Activated naive CD8-positive, alpha-beta T cell treated with anti-CD3 and anti-CD28 coated beads, Interleukin-2, amount 10 ng/mL, durations not matched to agents 7 days and 5 days (primary cell): ENCODE results near the gene KCTD2. TPM values are rescaled to one million over a fixed set of nuclear protein-coding genes. Genes with fewer than 3 reads are reported as not detected.

Experiments used
- ATAC-seq: fragments of 150-1000 bp; cut with Tn5 transposase; one replicate; pipeline ENCODE4 v1.10.0; 2021; ENCODE audit warnings: low read depth, moderate library complexity
- POLR2A ChIA-PET: fragments of 350-600 bp; sonication (Branson Sonifier 250); formaldehyde crosslinking; loops from one replicate; lab custom pipeline; 2021; ENCODE audit warnings: antibody characterized with exemption; lab: Charles Lee
- DNase-seq: peaks from one replicate; pipeline ENCODE4 v3.0.0; 2021
- H3K27ac Mint-ChIP-seq: one replicate; pipeline ENCODE4 v1.8.0; 2022; ENCODE audit warnings: mild to moderate bottlenecking, mixed read lengths
- H3K27me3 Mint-ChIP-seq: one replicate; pipeline ENCODE4 v1.8.0; 2022; ENCODE audit warnings: mild to moderate bottlenecking, moderate library complexity, mixed read lengths
- H3K36me3 Mint-ChIP-seq: one replicate; pipeline ENCODE4 v1.8.0; 2021; ENCODE audit warnings: mild to moderate bottlenecking, mixed read lengths
- H3K4me1 Mint-ChIP-seq: one replicate; pipeline ENCODE4 v1.8.0; 2021; ENCODE audit warnings: mixed read lengths
- H3K4me3 Mint-ChIP-seq: one replicate; pipeline ENCODE4 v1.8.0; 2022; ENCODE audit warnings: mild to moderate bottlenecking, moderate library complexity, mixed read lengths
- H3K9me3 Mint-ChIP-seq: one replicate; pipeline ENCODE4 v1.8.0; 2021; ENCODE audit warnings: mixed read lengths
- total RNA-seq, 2 experiments: library from RNA; stranded (reverse); gene quantifications; one replicate each; pipeline ENCODE4 v1.2.3, GENCODE V29; 2021

KCTD2 gene
- total RNA-seq, 2 experiments from 2014 or later: 20.4 to 22.4 TPM

- peaks cover 9% of the 10 kb centered on the region for H3K36me3 Mint-ChIP-seq
Measured at GRCh38 chr17:75108193-75108592, 61.2 kb downstream of the KCTD2 start.

GRCh38 chr17:75109046-75109406, 62.0 kb downstream of the KCTD2 start:
- ATAC-seq (peak; percentile 16), DNase-seq (peak; percentile 56)
- peak overlapping the region; percentile 61 for H3K27ac Mint-ChIP-seq
- H3K36me3 Mint-ChIP-seq: peaks cover 10% of the 10 kb centered on the region
- H3K27me3 Mint-ChIP-seq: no peaks in the 10 kb centered on the region
- peaks cover 25% of the 10 kb centered on the region for H3K4me1 Mint-ChIP-seq
- no peaks in the 10 kb centered on the region for H3K9me3 Mint-ChIP-seq
- H3K4me3 Mint-ChIP-seq: peak overlapping the region; percentile 95
- POLR2A ChIA-PET: interaction anchor here (0.7 to 7.1 kb wide), 14 partner anchors 18 to 162 kb away, joined by 3 to 45 read pairs (median 5); partner anchors contain the start of genes GGA3, HID1, JPT1 and MIF4GD

More at GRCh38 chr17:75108193-75108592, 61.2 kb downstream of the KCTD2 start:
- peaks cover 24% of the 10 kb centered on the region for H3K4me1 Mint-ChIP-seq
- H3K27me3 Mint-ChIP-seq: no peaks in the 10 kb centered on the region
- DNase-seq (no peak), ATAC-seq (no peak)
- no peak overlapping the region for H3K27ac Mint-ChIP-seq
- POLR2A ChIA-PET: no interaction called here
- peak overlapping the region; percentile 52 for H3K4me3 Mint-ChIP-seq
- no peaks in the 10 kb centered on the region for H3K9me3 Mint-ChIP-seq

- Mint-ChIP-seq H3K27ac (peak within 1 kb of the TSS; percentile 86), H3K4me1 (peaks cover 29% of the 10 kb centered on the region), H3K4me3 (peak within 1 kb of the TSS; percentile 95), H3K36me3 (peaks cover 13% of the 10 kb centered on the region), H3K27me3 (no peaks in the 10 kb centered on the region), H3K9me3 (no peaks in the 10 kb centered on the region)
- POLR2A ChIA-PET: interaction anchor here (0.7 to 7.1 kb wide), 17 partner anchors 12 to 161 kb away, joined by 3 to 45 read pairs (median 4); partner anchors contain the start of genes CDR2L, GGA3, HID1 and JPT1
- ATAC-seq (peak; percentile 79), DNase-seq (peak; percentile 94)
Measured at GRCh38 chr17:75109407-75110233, 62.6 kb downstream of the KCTD2 start, which contains the start of gene ARMC7. TSS of gene ARMC7 (plus strand) at chr17:75109969. CDS start at chr17:75110289, 320 bp downstream.

- Mint-ChIP-seq H3K27ac (peak overlapping the region; percentile 73), H3K4me3 (peak overlapping the region; percentile 95), H3K9me3 (no peaks in the 10 kb centered on the region), H3K36me3 (peaks cover 17% of the 10 kb centered on the region), H3K27me3 (no peaks in the 10 kb centered on the region), H3K4me1 (peaks cover 33% of the 10 kb centered on the region)
- POLR2A ChIA-PET: interaction anchor here (0.6 to 7.1 kb wide), 26 partner anchors 9 to 332 kb away, joined by 3 to 45 read pairs (median 5); partner anchors contain the start of genes CDR2L, GGA3, HID1 and JPT1
- ATAC-seq (no peak), DNase-seq (peak; percentile 47)
Measured at GRCh38 chr17:75110234-75110937, 63.4 kb downstream of the KCTD2 start.

GRCh38 chr17:75111777-75112335, 64.8 kb downstream of the KCTD2 start:
- peaks cover 30% of the 10 kb centered on the region for H3K4me1 Mint-ChIP-seq
- no peaks in the 10 kb centered on the region for H3K27me3 Mint-ChIP-seq
- DNase-seq (no peak), ATAC-seq (no peak)
- H3K27ac Mint-ChIP-seq: peak overlapping the region; percentile 2
- H3K4me3 Mint-ChIP-seq: peak overlapping the region; percentile 95
- H3K36me3 Mint-ChIP-seq: peaks cover 17% of the 10 kb centered on the region
- POLR2A ChIA-PET: interaction anchor here (1.1 to 7.1 kb wide), 5 partner anchors 20 to 152 kb away, joined by 4 to 45 read pairs (median 7); partner anchors contain the start of gene NT5C
- H3K9me3 Mint-ChIP-seq: no peaks in the 10 kb centered on the region

GRCh38 chr17:75113798-75114551, 67.0 kb downstream of the KCTD2 start:
- Mint-ChIP-seq H3K4me1 (peaks cover 27% of the 10 kb centered on the region), H3K36me3 (peaks cover 18% of the 10 kb centered on the region), H3K4me3 (peak overlapping the region; percentile 90), H3K27ac (peak overlapping the region; percentile 94), H3K27me3 (no peaks in the 10 kb centered on the region), H3K9me3 (no peaks in the 10 kb centered on the region)
- DNase-seq (peak; percentile 82), ATAC-seq (peak; percentile 69)
- POLR2A ChIA-PET: interaction anchor here (0.6 to 7.1 kb wide), 23 partner anchors 10 to 176 kb away, joined by 3 to 45 read pairs (median 6); partner anchors contain the start of genes GGA3, JPT1, MIF4GD and MRPL58

- H3K4me3 Mint-ChIP-seq: peak overlapping the region; percentile 90
- H3K27me3 Mint-ChIP-seq: no peaks in the 10 kb centered on the region
- no peaks in the 10 kb centered on the region for H3K9me3 Mint-ChIP-seq
- peaks cover 20% of the 10 kb centered on the region for H3K36me3 Mint-ChIP-seq
- POLR2A ChIA-PET: interaction anchor here (0.7 to 7.1 kb wide), 21 partner anchors 9 to 175 kb away, joined by 3 to 45 read pairs (median 6); partner anchors contain the start of genes GGA3, JPT1, MRPL58 and MRPS7
- DNase-seq (no peak), ATAC-seq (no peak)
- H3K27ac Mint-ChIP-seq: peak overlapping the region; percentile 94
- H3K4me1 Mint-ChIP-seq: peaks cover 25% of the 10 kb centered on the region
Measured at GRCh38 chr17:75114552-75115314, 67.7 kb downstream of the KCTD2 start.

Other genes with a start within 250 kb of the KCTD2 start
- gene GRIN2C, start 187.3 kb upstream of the KCTD2 start, total RNA-seq: under 1 TPM in 1 of 2 experiments, not detected in 1; 0.17 TPM
- 10 to 100 TPM; 25.4 to 30.8 TPM for gene FDXR, start 174.2 kb upstream of the KCTD2 start, total RNA-seq
- not detected for gene FADS6, start 153.6 kb upstream of the KCTD2 start, total RNA-seq
- not detected for gene USH1G, start 124.0 kb upstream of the KCTD2 start, total RNA-seq
- gene OTOP2, start 123.0 kb upstream of the KCTD2 start, total RNA-seq: not detected
- not detected for gene OTOP3, start 111.3 kb upstream of the KCTD2 start, total RNA-seq
- 1 to 10 TPM; 3.6 to 3.9 TPM for gene HID1, start 74.5 kb upstream of the KCTD2 start, total RNA-seq
- under 1 TPM; 0.11 to 0.14 TPM for gene CDR2L, start 59.6 kb upstream of the KCTD2 start, total RNA-seq
- 10 to 100 TPM; 32.2 to 36.2 TPM for gene MRPL58, start 34.6 kb upstream of the KCTD2 start, total RNA-seq
- gene ATP5PD, start 256 bp upstream of the KCTD2 start, total RNA-seq: 100 to 1,000 TPM; 196 to 199 TPM
- 10 to 100 TPM in 1 of 2 experiments, 1 to 10 TPM in 1; 9.1 to 11.0 TPM for gene SLC16A5, start 40.7 kb downstream of the KCTD2 start, total RNA-seq
- gene ARMC7, start 62.7 kb downstream of the KCTD2 start, total RNA-seq: 10 to 100 TPM; 16.2 to 17.6 TPM
- 10 to 100 TPM; 69.9 to 70.8 TPM for gene NT5C, start 84.5 kb downstream of the KCTD2 start, total RNA-seq
- gene JPT1, start 107.3 kb downstream of the KCTD2 start, total RNA-seq: 100 to 1,000 TPM; 194 to 213 TPM
- gene SUMO2, start 135.7 kb downstream of the KCTD2 start, total RNA-seq: 100 to 1,000 TPM; 470 to 500 TPM
- gene NUP85, start 158.5 kb downstream of the KCTD2 start, total RNA-seq: 100 to 1,000 TPM; 154 to 167 TPM
- 10 to 100 TPM; 92.9 to 95.2 TPM for gene GGA3, start 214.4 kb downstream of the KCTD2 start, total RNA-seq
- 10 to 100 TPM; 34.0 to 36.1 TPM for gene MRPS7, start 214.7 kb downstream of the KCTD2 start, total RNA-seq
- gene MIF4GD, start 224.0 kb downstream of the KCTD2 start, total RNA-seq: 10 to 100 TPM; 44.4 to 44.8 TPM
- 10 to 100 TPM; 26.7 to 27.9 TPM for gene SLC25A19, start 242.2 kb downstream of the KCTD2 start, total RNA-seq